ENCODE results near the gene ENPEP.
"Not testable (repeated sequence)": the region's sequence is repeated elsewhere in the genome, so short reads cannot be mapped to it uniquely, and the experiment has no call there.

The ENPEP gene

GRCh38 chr4:110484767-110485166 lies 8.8 kb downstream of the ENPEP start:
- DNase-seq, result peak; percentile 48

GRCh38 chr4:110485452-110485851 lies 9.5 kb downstream of the ENPEP start:
- DNase-seq, result no peak

DNA sequence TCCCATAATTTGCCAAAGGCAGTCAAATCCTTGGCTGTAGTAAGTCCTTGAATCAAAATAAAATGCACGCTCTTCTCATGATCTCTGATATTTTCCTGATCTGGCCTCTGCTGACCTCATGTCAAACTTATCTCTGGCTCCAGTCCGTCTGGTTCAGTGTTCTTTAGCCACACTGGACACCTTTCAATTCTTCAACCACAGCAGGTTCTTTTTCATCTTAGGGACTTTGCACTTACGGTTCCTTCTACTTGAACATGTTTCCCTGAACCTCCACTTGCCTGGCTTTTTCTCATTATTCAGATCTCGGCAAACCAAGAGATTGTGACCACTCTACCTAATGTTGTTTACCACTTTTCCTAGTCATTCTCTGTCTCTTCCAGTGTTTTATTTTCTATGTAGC lies 10.3 kb downstream of the ENPEP start:
- DNase-seq, result no peak

DNA sequence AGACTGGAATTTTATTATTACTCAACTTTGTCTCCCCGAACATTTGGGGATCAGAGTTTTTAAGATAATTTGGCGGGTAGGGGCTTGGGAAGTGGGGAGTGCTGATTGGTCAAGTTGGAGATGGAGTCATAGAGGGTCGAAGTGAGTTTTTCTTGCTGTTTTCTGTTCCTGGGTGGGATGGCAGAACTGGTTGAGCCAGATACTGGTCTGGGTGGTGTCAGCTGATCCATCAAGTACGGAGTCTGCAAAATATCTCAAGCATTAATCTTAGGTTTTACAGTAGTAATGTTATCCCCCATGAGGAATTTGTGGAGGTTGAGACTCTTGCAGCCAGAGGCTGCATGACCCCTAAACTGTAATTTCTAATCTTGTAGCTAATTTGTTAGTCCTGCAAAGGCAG lies 10.9 kb downstream of the ENPEP start:
- not testable (repeated sequence) for DNase-seq

DNA sequence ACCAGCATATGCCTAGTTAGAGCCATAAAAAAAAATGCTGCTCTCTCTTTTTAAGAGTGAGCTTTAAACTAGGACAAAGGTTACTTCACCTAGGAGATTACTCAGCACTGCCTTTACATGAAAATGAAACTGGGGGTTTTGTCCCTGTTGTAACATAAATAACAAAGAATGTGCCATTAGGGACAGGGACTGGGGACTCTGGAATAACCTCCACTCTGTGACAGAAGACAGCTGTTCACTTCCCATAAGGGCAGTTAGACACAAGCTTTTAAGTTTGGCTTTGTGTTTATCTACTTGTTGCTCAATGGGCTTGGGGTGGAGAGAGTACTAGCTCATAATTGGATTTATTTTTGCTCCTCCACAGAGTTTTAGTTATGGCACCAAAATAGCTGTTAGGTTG lies 11.9 kb downstream of the ENPEP start:
- no peak for DNase-seq

DNA sequence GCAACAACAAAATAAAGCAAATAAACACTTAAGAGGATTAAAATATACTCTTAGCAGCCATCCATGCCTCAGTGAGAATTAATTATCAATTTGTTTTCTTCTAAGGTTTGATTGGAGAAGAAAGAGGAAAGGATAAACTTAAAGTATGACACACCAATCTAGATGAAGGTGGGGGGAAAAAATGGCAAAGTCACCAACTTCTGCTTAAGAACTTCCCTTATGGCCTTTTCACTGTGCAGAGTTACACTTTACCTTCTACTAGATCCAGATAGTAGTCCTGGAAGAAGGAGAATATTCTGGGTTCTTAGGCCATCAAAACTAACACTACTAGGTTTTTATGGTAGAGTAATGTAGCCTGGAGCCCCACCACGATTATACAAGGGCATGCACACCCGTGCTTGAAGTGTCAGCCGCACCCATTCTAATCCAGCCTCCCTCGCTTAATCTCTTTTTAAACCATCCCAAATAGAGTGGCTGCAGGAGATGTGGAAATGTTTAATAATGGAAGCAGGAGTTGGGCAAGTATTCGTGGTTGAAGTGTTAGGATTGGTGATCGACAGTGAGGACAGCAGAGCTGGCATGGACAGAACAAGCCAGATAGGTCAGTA lies 14.1 kb downstream of the ENPEP start:
- no peak for DNase-seq

DNA sequence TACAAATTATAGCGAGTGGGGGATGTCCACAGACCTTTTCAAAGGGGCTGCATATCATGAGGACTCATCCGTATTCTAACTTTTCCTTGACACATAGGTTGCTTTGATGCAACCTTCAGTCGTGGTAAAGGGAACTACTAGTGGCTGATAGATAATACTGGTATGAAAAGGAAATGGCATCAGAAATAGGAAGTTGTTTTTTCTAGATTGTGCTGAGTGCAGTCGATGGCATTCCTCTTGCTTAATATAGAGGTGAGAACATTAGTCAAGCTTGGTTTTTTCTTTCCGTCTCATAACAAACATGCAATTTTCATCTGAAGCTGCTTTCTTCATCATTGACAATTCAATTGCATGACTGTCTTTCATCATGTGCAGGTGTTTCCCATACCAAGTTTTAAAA lies 16.6 kb downstream of the ENPEP start:
- DNase-seq, result no peak

DNA sequence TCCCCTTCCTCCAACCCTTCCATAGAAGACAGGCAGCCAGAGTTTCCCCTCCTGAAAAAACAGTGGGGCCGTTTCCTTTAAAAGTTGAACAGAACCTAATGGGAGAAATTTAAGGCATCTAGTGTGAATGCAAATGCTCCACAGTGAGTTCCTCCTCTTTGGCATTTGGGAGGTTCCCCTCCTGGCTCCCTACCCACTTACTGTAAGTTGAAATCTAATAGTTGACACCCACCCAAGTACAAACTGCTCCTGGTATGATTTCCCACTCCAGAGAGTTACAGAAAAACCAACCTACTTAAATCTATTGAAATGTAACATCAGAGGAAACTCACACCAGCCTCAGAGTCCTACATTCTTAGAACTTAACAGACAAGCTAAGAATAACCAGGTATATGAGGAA lies 17.6 kb downstream of the ENPEP start:
- no peak for DNase-seq

GRCh38 chr4:110498420-110498819 lies 22.5 kb downstream of the ENPEP start:
- DNase-seq, result no peak

- DNase-seq, result no peak
Measured at GRCh38 chr4:110499126-110499525, 23.2 kb downstream of the ENPEP start.

- DNase-seq, result peak; percentile 16
Measured at GRCh38 chr4:110501826-110502225, 25.9 kb downstream of the ENPEP start.

GRCh38 chr4:110503270-110504083 lies 27.5 kb downstream of the ENPEP start:
- no peak for DNase-seq

DNA sequence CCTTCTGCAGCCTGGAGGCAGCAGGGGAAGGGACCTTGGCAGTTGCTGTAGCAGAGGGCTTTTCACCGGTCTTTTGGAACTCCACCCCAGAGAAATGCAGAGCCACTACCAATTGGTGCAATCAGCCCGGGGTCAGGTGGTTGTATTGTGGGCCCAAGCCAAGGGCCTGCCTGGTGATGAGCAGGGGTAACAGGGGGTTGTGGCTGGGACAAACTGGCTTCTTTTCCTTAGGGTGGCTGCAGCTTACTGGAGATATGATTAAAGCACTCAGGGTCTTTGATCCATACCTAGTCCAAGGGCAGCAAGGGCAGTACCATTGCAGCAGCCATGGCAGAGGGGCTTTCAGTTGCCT lies 28.1 kb downstream of the ENPEP start:
- DNase-seq, result no peak

GRCh38 chr4:110505440-110505839 lies 29.5 kb downstream of the ENPEP start:
- no peak for DNase-seq

- DNase-seq, result no peak
Measured at GRCh38 chr4:110508827-110509710, 33.1 kb downstream of the ENPEP start.

DNA sequence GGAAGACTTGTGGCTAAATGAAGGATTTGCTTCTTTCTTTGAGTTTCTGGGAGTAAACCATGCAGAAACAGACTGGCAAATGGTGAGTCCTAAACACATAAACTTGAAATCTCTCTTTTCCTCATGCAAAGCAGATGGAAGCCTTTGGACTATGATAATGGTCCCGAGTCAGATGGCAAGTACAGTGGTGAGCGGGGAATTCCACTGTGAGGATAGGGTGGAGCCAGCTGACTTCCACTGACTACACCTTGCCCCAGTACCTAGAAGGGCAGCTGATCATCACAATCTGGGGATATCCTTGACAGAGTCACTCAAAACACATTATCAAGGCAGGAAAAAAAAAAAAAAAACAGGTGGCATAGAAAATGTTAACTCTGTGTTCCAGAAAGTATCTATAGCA lies 34.3 kb downstream of the ENPEP start:
- no peak for DNase-seq

DNA sequence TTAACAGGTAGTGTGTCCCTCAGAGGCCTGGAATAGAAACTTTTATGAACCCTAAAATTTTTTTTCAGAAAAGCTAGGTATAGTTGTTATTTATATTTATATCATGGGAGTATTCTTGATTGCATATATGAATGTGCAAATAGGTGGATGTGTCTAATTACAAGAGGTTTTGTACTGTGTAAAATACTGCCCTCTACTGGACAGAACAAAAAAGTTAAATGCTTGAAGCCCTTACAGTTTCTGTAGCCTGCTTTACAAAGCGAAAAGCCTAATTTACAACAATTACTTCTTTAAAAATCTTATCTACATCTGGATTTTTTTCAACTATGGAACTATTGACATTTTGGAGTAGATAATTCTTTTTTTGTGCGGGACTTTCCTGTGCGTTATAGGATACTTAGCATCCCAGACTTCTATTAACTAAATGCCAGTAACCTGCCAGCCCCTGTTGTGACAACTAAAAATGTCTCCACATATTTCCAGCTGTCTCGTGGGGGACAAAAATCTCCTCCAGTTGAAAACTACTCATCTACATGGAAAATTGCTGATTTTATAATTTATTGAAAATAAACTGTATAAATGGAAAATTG lies 35.1 kb downstream of the ENPEP start:
- DNase-seq, result peak; percentile 24

GRCh38 chr4:110512901-110513300 lies 36.9 kb downstream of the ENPEP start:
- DNase-seq, result no peak

GRCh38 chr4:110514889-110515479 lies 39.0 kb downstream of the ENPEP start:
- peak; percentile 9 for DNase-seq

- no peak for DNase-seq
Measured at GRCh38 chr4:110515676-110516075, 39.7 kb downstream of the ENPEP start.

DNA sequence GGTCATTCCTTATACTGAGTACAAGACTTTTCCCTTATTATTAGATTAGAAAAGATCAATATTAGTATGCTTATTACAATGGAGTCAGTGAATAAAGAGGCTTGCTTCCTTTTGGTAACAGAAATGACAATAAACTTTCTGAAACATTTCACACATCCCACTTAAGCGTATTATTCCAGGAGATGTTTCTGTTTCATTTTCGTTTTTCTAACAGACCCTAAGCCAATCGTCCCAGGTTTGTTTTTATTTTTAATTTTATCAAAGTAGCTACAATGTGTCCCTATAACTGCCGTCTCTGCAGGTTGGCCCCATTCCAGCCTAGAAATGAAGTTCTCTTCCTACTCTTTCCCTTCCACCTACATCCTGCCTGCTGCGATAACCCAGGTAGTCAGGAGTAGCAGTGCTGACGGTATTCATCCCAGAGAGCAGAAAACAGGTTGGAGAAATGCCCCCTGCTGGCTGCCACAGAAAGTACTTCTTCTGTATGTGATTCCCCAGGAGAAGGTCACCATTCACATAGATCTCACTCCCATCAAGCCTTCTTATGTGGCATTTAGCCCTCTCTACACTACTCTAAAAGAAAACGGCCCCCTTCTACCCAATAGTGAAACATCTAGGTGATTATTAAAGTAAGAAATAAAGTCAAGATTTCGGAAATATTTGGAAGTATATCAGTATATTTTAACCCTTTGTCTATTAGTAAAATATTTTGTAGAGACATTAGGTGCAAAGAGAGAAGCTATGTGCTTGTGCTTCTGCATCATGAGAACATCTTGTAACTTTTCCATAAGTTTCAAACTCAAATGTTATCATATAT lies 40.4 kb downstream of the ENPEP start:
- peak; percentile 62 for DNase-seq

DNA sequence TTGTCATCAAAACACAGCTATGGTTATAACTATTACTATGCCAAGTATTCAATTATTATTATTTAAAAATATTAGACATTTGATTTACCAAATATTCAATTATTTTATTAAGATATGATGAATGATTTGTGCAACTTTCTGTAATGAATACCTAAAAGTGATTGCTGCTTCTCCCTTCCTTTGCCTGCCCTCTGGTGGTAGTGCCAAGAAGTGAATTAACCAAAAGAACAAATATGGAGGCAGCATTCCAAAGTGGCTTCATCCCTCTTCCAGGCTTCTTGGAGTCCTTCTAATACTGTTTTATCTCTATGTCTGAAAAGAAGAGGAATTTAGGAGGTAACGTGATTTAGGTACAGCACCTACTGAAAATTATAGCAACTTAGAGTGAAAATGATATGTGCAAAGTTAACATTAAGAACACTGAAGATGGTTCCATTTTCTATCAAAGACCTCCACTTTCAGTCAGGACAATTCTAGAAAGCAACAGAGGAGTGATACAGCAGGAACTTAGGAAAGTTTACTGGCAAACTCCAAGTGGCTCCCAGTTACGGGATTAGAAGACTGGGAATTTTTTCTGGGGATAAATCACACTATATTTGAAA lies 43.0 kb downstream of the ENPEP start:
- peak; percentile 3 for DNase-seq
